GM19193 (cell line): ENCODE data around the gene ADAMTS17.

Source experiments
- POLR2A ChIP-seq: IDR thresholded peaks from 4 replicates; pipeline ENCODE4 v1.6.1; 2011; ENCODE audit not compliant: insufficient read depth, insufficient read length; ENCODE audit errors: extremely low read depth

Gene ADAMTS17

GRCh38 chr15:99925661-99926461 lies 415.9 kb downstream of the ADAMTS17 start:
- TF ChIP-seq POLR2A = no peak

- no peak for TF ChIP-seq POLR2A
Measured at GRCh38 chr15:99923711-99924110, 418.1 kb downstream of the ADAMTS17 start.
